HG02885 (cell line): ENCODE results near the gene GALNT10.

Experiments
- ATAC-seq: cut with Tn5 transposase; IDR thresholded peaks from one replicate; pipeline ENCODE4 v1.9.1; 2021; ENCODE audit warnings: mild to moderate bottlenecking; ENCODE audit not compliant: unreplicated experiment, poor library complexity

GALNT10 gene

DNA sequence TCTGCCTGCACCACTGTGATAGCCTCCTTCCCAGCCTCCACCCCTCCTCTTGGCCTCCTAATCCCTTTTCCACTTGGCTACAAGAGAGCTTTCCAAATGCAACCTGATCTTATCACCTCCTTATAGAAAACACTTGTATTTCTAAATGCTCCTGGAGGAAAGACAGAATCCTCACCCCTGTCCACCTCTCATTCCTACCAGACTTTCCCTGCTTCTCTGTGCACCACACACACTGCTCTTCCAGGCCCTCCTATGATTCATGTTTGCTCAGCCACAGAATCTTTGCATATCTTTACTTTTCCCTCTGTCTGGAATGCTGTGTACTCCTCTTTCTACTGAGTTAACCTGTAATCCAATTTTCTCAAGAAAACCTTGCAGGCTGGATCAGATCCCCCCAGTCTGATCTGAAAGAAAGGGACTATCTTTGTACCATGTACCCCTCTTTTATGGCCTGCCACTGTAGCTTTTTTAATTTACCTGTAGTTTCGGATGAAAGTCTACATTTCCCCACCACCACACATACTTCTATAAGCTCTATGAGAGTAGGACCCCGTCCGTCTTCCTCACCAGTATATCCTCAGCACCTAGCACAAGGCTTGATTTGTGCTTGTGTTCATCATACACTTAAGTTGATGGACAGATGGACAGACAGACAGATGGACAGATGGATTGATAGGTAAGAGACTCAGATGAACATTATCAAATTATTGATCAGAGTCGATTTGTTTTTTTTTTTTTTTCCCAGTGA lies 95.3 kb downstream of the GALNT10 start:
- ATAC-seq: no peak

DNA sequence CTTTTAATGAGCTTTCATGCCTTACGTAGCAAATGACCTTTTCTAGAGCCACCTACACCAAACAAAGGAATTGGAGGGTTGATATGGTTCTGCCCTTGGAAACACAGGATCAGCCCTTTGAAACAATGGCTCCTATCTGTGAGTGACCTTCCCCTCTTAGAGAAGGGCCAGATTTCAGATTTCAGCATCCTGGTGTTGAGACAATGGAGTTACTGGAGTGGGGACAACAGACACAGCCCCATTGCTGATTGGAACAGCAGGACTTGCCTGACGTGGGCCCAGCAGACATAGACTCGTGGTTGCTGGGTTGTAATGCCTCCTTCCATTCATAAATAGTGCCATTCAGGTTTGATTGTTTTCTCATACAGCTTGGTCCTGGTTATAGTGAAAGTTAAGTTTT lies 96.0 kb downstream of the GALNT10 start:
- no peak for ATAC-seq

DNA sequence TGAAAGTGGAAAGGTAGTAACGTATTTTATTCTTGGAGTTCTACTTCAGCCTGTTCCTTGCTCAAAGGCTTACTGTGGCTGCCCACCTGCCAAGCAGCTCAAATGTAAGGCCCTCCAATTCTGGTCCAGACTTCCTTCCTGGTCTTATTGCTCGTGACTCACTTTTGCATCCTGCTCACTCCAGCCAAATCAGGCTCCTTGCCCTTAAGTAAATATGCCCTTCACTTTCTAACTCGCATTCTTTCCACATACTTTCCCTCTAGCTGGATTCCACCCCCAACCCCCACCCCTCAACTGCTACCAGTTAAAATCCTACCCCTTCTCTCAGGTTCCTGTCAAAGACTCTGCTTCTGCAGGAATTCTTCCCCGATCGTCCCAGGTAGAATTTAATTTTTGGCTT lies 96.6 kb downstream of the GALNT10 start:
- ATAC-seq: no peak

DNA sequence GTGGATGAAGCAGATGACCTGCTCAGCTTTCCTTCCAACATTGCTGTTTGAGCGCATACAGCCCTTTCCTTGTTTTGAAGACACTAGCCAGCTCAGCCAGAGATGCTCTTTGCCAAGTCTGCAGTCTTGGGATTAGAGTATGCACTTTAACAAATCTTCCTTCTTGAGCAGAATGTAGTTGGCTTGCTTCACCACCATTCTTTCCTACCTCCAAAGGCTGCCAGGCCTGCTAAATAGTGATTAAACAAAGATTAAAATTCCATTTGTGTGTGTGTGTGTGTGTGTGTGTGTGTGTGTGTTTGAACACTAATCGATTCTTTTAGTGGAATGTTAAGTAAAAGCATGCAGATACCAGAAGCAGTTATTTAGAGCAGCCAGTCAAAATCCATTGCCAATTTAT lies 97.6 kb downstream of the GALNT10 start:
- no peak for ATAC-seq

DNA sequence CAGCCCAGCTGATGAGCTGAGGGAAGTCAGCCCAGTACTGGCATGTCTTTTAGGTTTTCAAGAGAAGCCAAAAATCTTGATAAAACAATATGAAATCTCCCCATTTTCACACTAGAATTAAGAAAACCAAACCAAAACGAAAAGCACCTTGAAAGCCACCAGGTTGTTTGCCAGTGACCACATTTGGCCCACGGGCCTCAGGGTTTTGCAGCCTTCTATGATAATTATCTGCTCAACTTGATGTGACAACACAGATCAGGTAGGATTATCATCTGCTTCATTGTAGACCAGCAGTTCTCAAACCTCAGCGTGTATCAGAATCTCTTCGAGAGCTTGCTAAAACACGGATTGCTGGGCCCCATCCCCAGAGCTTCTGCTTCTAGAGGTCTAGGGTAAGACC lies 101.4 kb downstream of the GALNT10 start:
- no peak for ATAC-seq

DNA sequence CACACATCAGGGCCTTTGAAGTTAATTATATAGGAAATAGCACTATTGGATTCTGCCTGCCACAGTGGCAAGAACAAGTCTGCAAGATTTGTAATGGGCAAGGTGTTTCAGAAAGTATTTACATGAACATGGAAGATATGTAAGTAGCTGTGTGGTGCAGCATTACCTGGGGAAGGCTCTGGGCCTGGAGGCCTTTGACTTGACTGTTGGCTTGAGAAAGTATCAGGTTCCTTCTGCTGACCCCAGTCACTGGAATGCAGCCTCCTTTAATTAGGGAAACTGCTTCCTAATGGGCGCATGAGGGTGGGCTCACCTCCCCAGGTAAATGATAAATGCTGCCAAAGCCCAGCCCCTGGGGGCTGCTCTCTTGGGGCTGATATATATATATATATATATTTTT lies 102.7 kb downstream of the GALNT10 start:
- ATAC-seq: no peak

DNA sequence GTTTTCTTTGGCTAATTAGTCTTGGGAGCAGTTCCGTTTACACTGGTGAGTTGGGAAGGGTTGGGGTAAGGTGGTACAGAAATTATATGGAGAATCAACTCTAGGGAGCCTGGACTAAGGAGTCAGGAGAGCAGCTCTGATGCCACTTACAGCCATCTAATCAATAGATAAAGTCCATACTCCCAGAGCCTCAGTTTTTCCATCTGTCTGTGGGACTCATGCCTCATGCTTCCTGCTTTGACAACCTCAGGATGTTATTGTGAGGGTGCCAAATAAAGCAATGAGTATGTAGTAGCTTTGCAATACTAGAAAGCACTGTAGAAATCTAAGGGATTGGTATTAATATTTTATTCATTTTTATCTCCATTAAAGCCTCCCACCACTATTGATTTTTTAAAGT lies 105.0 kb downstream of the GALNT10 start:
- no peak for ATAC-seq

DNA sequence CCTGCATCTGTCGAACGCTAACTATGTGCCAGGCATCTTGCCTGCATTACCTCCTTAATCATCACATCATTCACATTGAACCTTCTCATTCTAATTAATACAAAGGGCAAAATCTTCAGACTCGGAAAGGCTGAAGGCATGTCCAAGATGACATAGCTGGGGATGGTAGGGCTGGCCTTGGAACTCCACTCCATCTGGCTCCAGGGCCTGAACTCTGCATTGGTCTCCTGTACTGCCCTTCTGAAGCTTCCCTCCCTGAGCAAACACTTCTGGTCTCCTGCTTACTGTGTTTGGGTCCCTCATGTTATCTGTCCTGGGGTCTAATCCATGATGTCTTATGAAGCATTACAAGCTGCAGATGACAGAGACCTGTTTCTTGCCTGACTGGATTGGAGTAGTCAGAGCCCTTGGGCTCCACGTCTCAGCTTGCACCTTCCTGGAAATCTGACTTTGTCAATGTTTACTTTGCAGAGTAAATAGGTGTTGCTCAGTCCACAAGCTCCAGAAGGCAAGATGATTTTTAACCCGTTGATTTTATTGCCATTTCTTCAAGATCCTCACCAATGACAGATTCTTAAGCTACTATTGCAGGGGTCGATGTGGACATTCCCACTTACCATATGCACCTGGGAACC lies 106.1 kb downstream of the GALNT10 start:
- no peak for ATAC-seq

DNA sequence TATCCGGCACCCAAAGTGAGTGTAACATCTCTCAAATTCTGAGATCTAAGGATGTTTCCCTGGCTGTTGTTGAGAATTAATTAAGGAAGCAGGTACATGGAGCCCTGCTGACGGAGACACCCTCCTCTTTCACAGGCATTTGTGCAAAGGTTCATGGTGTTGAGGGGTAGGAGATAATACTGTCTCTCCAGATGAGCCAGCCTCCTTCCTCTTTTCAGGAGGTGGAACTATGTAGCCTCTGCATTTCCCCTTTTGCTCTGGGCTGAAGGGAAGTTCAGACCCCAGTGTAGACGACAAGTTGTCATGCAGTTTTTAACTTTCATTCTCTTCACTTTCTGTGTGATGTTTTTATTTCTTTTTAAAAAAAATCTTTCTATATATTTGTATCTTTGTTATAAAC lies 107.5 kb downstream of the GALNT10 start:
- no peak for ATAC-seq

DNA sequence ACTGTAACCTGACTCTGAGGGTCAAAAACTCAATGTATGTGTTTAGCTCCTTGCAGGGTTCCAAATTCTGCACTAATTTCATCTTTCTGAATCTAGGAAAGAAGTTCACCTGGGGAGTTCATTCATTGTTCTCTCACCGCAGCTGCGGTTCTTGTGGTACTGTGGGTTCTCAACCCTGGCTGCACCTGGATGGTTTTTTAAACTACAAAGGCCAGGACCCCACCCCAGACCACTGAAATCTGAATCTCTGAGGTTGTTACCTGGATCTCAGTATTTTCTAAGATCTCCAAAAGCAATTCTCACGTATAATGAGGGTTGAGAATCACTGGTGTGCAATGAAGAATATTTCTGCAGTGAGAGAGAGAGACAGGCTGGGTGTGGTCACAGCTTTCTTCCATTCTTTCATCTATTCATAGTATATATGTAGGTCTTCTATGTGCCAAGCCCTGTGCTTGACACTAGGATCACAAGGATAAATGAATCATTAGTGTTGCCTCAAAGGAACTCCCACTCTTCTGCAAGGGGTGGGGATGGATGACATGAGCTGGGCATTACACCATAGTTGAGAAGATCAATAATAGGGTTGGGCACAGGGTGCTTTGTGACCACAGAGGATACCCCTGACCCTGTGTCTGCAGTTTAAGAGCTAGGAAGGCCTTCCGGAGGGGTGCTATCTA lies 109.8 kb downstream of the GALNT10 start:
- no peak for ATAC-seq

DNA sequence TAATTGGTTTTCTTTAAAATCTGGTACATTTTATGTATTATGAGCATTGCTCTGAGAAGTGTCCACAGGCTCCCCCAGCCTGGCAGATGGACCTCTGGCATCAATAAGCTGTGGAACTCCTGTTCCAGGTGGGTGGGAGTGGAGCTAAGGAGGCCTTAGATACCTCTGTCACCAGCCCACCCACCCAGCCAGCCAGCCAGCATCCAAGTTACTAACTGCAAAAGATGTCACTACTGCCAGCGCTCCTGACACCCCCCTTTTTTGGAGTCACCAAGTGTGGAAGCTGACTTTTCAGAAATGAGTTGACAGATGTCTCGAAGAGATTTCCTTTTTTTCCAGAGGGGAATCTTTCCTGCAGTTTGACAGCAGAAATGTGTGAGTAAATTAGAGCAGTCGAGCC lies 111.2 kb downstream of the GALNT10 start:
- no peak for ATAC-seq

DNA sequence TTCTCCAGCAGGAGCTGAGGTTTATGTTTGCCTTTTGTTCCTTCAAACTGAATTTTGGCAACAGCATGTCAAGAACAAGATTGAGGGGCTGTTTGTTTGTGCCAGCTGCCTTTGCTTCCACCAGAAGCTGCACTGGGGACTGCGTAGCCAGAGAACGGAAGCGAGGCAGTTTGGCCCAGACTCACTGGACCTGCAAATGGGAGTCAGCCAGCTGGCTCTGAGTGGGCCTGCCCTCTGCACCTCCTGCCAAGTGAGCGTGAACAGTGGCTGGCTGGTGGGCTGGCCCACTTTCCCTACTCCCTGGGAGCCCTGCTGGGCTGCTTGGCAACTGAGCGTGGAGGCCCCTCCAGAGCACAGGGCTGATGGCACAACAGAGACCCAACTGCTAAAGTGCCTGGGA lies 111.6 kb downstream of the GALNT10 start:
- no peak for ATAC-seq

DNA sequence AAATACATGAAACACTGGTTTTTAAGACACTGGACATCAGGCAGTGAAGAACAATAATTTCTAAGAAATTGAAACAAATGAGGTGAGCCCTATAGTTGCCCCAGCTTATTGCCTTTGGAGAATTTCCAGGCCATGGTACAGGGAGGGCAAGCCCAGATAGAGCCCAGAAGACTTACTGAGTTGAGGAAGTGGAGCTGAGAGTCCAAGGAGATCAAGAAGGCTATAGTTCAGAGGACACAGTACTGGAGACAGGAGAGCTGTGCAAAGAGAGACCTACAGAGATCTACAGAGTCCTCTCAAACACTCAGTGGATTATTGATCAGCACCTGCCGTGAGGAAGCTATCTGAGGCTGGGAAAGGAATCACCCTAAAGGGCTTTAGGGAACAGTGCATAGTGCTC lies 112.6 kb downstream of the GALNT10 start:
- ATAC-seq: no peak

DNA sequence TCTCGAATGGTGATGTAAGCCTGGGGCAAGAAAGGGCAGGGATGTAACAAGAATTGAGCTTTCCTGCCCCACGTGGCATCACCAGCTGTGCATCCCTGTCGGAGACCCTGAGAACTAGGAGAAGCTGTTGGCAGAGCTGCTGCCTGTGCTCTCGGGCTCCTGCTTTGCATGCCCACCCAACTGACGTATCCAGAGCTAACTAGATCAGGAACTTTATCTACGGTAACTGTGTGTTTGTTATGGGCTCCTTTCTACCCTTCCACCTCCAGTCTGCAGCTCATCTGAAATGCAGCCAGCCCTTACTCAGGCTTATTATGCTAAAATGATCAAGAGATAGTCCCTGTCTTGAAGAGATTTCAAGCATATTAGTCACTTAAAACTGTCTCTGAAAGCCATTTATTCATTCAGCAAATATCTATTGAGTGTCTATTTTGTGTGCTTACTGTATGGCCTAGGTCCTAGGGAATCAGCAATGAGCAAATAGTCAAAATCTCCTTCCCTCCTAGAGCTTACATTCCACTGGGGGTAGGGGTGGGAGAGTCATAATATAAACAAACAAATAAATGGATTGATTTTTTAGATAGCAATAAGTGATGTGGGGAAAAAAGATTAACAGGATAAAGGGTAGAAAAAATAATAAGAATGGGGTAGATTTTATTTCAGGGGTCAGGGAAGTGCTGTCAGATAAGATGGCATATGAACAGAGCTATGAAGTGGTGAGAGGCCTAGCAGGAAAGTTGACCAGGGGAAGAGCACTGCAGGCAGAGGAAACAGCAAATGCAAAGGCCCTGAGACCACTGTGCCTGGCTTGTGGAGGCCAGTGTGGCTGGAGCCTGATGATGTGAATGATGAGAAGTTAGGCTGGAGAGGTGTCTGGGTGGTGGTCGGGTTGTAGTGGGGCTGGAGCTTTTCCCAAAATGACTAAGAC lies 118.2 kb downstream of the GALNT10 start:
- no peak for ATAC-seq

DNA sequence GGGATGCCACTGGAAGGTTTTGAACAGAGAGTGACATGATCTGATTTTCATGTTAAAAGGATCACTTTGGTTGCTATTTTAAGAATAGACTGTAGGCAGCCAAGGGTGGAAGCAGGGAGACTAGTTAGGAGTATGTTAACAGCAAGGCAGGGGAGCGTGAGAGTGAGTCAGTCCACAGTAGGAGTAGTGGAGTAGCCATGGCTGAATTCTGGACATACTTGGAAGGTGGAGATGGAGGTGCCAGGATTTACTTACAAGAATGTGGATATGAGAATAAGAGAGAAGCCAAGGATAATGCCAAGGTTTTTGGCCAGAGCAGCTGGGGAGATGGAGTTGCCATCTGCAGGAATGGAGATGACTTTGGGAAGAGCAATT lies 118.8 kb downstream of the GALNT10 start:
- ATAC-seq: no peak

DNA sequence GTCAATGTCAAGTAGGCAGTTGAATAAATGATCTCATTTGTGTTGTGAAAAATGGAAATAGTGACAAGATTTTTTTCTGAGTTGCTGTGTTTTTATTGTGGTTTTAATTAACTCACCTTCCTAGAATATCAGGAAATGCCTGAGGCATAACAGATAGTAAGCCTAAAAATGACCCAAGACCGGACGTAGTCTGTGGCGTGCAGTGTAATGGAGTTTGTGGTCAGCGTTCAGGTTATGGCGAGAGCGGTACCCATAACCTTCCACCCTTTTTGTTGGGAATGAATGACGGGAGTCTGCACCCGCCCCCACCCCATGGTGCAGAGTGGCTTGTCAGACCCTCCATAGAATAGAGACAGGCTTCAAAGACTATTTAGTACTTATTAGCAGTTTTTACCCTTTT lies 119.3 kb downstream of the GALNT10 start:
- ATAC-seq: no peak

DNA sequence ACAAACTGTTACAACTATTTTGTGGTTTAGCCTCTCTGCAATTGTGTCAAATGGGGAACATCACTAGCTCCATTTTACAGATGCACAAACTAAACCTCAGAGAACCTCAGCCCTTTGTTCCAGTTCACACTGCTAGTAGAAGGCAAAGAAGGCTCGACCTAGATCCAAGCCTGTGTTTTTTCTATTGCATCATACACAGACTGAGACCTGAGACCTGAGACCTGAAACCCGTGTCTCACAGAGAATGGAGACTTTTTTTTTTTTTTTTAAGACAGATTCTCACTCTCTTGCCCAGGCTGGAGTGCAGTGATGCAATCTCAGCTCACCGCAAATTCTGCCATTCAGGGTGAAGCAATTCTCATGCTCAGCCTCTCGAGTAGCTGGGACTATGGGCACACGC lies 120.8 kb downstream of the GALNT10 start:
- ATAC-seq: peak; percentile 73

DNA sequence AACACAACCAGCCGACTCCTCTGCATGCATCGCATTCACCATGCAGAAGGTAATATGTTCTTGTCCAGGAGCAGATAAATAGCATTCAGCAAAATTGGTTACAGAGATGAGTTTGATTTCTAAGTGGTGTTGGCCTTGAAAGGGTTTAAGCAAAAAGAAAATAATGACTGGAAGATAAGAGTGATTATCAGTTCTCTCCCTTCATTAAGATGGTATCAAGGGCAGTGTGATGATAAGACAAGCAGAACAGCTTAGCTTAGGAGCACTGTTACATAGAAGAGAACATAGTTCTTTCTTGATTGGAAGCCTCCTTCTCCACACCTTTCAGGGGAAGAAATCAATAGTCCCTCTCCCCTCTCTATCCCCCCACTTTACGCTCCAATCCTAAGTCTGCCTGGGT lies 121.5 kb downstream of the GALNT10 start:
- no peak for ATAC-seq

DNA sequence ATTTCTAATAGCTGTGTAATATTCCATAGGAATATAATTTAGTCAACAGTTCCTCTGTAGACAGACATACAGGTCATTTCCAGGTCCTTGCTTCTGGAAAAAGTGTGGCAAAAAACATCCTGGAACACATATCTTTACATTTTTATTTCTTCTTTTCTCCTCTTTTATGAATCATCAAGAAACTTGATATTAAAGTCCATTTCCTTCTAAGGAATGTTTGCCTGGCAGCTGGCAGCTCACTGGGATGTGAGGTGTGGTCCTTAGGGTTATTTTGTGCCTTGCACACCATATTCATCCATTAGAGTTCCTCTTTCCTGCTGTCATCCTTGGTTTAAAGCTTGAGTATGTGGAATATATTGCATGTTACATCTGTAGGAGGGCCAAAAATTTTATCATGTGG lies 122.0 kb downstream of the GALNT10 start:
- no peak for ATAC-seq

DNA sequence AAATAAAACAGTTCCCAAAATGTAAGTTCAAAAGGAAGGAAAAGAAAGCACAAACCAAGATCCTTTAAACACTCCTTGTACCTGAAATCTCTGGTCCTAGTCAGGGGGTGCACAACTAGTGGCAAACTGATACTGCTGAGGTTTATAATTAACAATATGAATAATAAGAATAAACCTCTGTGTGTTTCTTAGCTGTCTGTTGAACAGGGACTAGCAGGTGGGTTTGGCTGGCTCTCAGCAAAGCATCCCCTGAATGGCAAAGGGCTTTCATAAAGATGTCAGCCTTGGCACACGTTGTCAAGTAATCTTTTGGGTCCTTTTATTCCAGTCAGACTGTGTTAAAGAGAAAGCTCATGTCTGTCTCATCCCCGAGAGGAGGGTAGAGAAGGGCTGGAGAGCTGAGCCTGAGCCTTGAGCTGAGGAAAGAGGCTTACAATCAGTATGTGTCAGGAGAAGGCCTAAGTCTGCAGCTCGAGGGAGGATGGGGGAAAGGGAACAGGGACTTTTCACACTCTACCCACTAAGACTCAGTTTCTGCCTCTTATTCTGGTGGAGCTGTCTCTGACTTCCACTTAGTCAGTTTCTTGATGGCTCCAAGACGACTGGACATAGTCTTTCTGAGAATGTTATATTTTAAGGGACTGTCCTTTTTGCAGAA lies 123.0 kb downstream of the GALNT10 start:
- no peak for ATAC-seq
